CD4-positive, alpha-beta T cell (primary cell): ENCODE measurements around the gene MAP3K12. TPM values are rescaled to one million over a fixed set of nuclear protein-coding genes. Genes with fewer than 3 reads are reported as not detected.

Experiments used
- ATAC-seq: fragments of 200-7000 bp; cut with Tn5 transposase; one replicate; pipeline ENCODE4 v1.10.0; 2022; ENCODE audit warnings: mild to moderate bottlenecking; ENCODE audit not compliant: poor library complexity
- CTCF ChIA-PET: fragments of 350-600 bp; sonication (Branson Sonifier 250); formaldehyde crosslinking; loops from one replicate; lab custom pipeline; 2021; ENCODE audit warnings: antibody characterized with exemption, inconsistent platforms; lab: Charles Lee
- POLR2A ChIA-PET: fragments of 350-600 bp; sonication (Branson Sonifier 250); formaldehyde crosslinking; loops from one replicate; lab custom pipeline; 2021; ENCODE audit warnings: antibody characterized with exemption, inconsistent platforms; lab: Charles Lee
- DNase-seq, 14 experiments: peaks; one replicate each; pipeline ENCODE4 v3.0.0-alpha.2; 2013 to 2020; ENCODE audit warnings: mixed read lengths in 2 of 14
- H3K27ac ChIP-seq, 2 donors: one replicate each; pipeline versions ENCODE4 v1.5.1 to v1.7.0; 2013; ENCODE audit warnings: low read length in 2 of 2, low read depth in 1 of 2, mild to moderate bottlenecking in 1 of 2
- H3K27me3 ChIP-seq, 2 experiments: 1 replicate in 1 of 2; 2 replicates in 1 of 2; pipeline versions ENCODE4 v1.6.1 to v1.7.0; 2013; ENCODE audit warnings: low read length in 2 of 2, control low read depth in 1 of 2, mild to moderate bottlenecking in 1 of 2, moderate library complexity in 1 of 2; ENCODE audit not compliant: insufficient read depth in 2 of 2, control insufficient read depth in 1 of 2
- H3K36me3 ChIP-seq: one replicate; pipeline ENCODE4 v1.6.1; 2013; ENCODE audit warnings: low read length, control low read depth; ENCODE audit not compliant: insufficient read depth
- H3K4me1 ChIP-seq: one replicate; pipeline ENCODE4 v1.6.1; 2013; ENCODE audit warnings: low read length, control low read depth; ENCODE audit not compliant: insufficient read depth
- H3K4me3 ChIP-seq: one replicate; pipeline ENCODE4 v1.5.1; 2013; ENCODE audit warnings: mild to moderate bottlenecking, low read length, moderate library complexity
- H3K9me3 ChIP-seq, 2 experiments: 1 replicate in 1 of 2; 2 replicates in 1 of 2; pipeline versions ENCODE4 v1.6.1 to v1.7.0; 2013; ENCODE audit warnings: low read length in 2 of 2, mild to moderate bottlenecking in 2 of 2, control low read depth in 1 of 2, moderate library complexity in 1 of 2; ENCODE audit not compliant: control insufficient read depth in 1 of 2, insufficient read depth in 1 of 2
- H3K27ac Mint-ChIP-seq: one replicate; pipeline ENCODE4 v1.8.0; 2020; ENCODE audit warnings: mixed read lengths
- H3K27me3 Mint-ChIP-seq: one replicate; pipeline ENCODE4 v1.8.0; 2021; ENCODE audit warnings: mixed read lengths
- H3K36me3 Mint-ChIP-seq: one replicate; pipeline ENCODE4 v1.8.0; 2021; ENCODE audit warnings: low read depth, mixed read lengths
- H3K4me1 Mint-ChIP-seq: one replicate; pipeline ENCODE4 v1.8.0; 2021; ENCODE audit warnings: low read depth, mixed read lengths
- H3K4me3 Mint-ChIP-seq: one replicate; pipeline ENCODE4 v1.8.0; 2020; ENCODE audit warnings: mild to moderate bottlenecking, mixed read lengths
- H3K9me3 Mint-ChIP-seq: one replicate; pipeline ENCODE4 v1.8.0; 2020; ENCODE audit warnings: mixed read lengths
- CTCF ChIP-seq: fragments of 200-600 bp; IDR thresholded peaks from one replicate; pipeline ENCODE4 v1.8.0; 2022; ENCODE audit warnings: antibody characterized with exemption, mild to moderate bottlenecking
- intact Hi-C, 2 experiments: fragments of 100-400 bp; cut with DNase I in 1 of 2; cut with micrococcal nuclease in 1 of 2; formaldehyde crosslinking; loops; one replicate each; pipeline versions ENCODE4 v1.15.1 to v1.9.0; 2023 to 2025; cut with DNase I, micrococcal nuclease
- total RNA-seq, 174 experiments: library from RNA in 2 of 174; stranded (reverse) in 2 of 174; gene quantifications; one replicate each; pipeline ENCODE4 v1.2.3 and lab custom pipeline; 2021 to 2026

The MAP3K12 gene
- total RNA-seq, 2 experiments from 2014 or later: 12.6 to 15.2 TPM

- Histone ChIP-seq H3K4me1 (peaks cover 29% of the 10 kb centered on the region), H3K36me3 (no peaks in the 10 kb centered on the region), H3K4me3 (peak overlapping the region; percentile 69), H3K27me3 (no peaks in the 10 kb centered on the region), H3K27ac (peak overlapping the region; percentile 69 to 94), H3K9me3 (no peaks in the 10 kb centered on the region)
- peaks cover 50% of the 10 kb centered on the region for H3K4me1 Mint-ChIP-seq
- H3K36me3 Mint-ChIP-seq: peaks cover 15% of the 10 kb centered on the region
- ChIA-PET POLR2A (interaction anchor here (0.7 to 5.6 kb wide), 11 partner anchors 7 to 273 kb away, joined by 3 to 53 read pairs (median 5); partner anchors contain the start of genes MAP3K12, SP1 and TARBP2), CTCF (interaction anchor here (0.9 to 1.7 kb wide), 4 partner anchors 16 to 172 kb away, joined by 3 to 4 read pairs (median 4); partner anchors contain the start of gene AAAS)
- peak overlapping the region; percentile 92 for H3K4me3 Mint-ChIP-seq
- H3K27ac Mint-ChIP-seq: peak overlapping the region; percentile 92
- TF ChIP-seq CTCF: no peak
- ATAC-seq: peak; percentile 89
- H3K9me3 Mint-ChIP-seq: no peaks in the 10 kb centered on the region
- peak; percentile 69 to 94 (median 82) for DNase-seq
- no peaks in the 10 kb centered on the region for H3K27me3 Mint-ChIP-seq
- intact Hi-C loops: no loop called here
Measured at GRCh38 chr12:53492830-53493609, 6.2 kb downstream of the MAP3K12 start.

- Histone ChIP-seq H3K4me1 (peaks cover 27% of the 10 kb centered on the region), H3K36me3 (peaks cover 4% of the 10 kb centered on the region), H3K27ac (peak overlapping the region; percentile 69 to 94), H3K9me3 (no peaks in the 10 kb centered on the region), H3K27me3 (no peaks in the 10 kb centered on the region), H3K4me3 (no peak overlapping the region)
- Mint-ChIP-seq H3K9me3 (no peaks in the 10 kb centered on the region), H3K4me1 (peaks cover 45% of the 10 kb centered on the region), H3K36me3 (peaks cover 22% of the 10 kb centered on the region), H3K27ac (peak overlapping the region; percentile 92), H3K4me3 (peak overlapping the region; percentile 92), H3K27me3 (no peaks in the 10 kb centered on the region)
- CTCF ChIA-PET: interaction anchor here (0.6 to 1.4 kb wide), 3 partner anchors 10 to 71 kb away, joined by 4 read pairs; no protein-coding TSS in a partner anchor
- POLR2A ChIA-PET: interaction anchor here (1.0 to 5.6 kb wide), 5 partner anchors 8 to 113 kb away, joined by 3 to 53 read pairs (median 5); partner anchors contain the start of genes MAP3K12, SP1 and TARBP2
- ATAC-seq: no peak
- no peak for TF ChIP-seq CTCF
- intact Hi-C loops: no loop called here
- peak in 2 of 14 experiments; percentile 37 to 51 for DNase-seq
Measured at GRCh38 chr12:53492188-53492587, 7.1 kb downstream of the MAP3K12 start.

- Histone ChIP-seq H3K27ac (no peak overlapping the region), H3K36me3 (peaks cover 31% of the 10 kb centered on the region), H3K4me1 (peaks cover 27% of the 10 kb centered on the region), H3K27me3 (no peaks in the 10 kb centered on the region), H3K4me3 (no peak overlapping the region), H3K9me3 (no peaks in the 10 kb centered on the region)
- DNase-seq: no peak
- peaks cover 37% of the 10 kb centered on the region for H3K36me3 Mint-ChIP-seq
- H3K4me1 Mint-ChIP-seq: peaks cover 31% of the 10 kb centered on the region
- H3K9me3 Mint-ChIP-seq: no peaks in the 10 kb centered on the region
- no peaks in the 10 kb centered on the region for H3K27me3 Mint-ChIP-seq
- intact Hi-C loops: no loop called here
- H3K27ac Mint-ChIP-seq: peak overlapping the region; percentile 53
- CTCF ChIA-PET: interaction anchor here (1.4 to 1.9 kb wide), 2 partner anchors 11 to 19 kb away, joined by 4 to 5 read pairs; no protein-coding TSS in a partner anchor
- ATAC-seq: no peak
- peak overlapping the region; percentile 7 for H3K4me3 Mint-ChIP-seq
- no peak for TF ChIP-seq CTCF
- POLR2A ChIA-PET: interaction anchor here (0.6 to 5.6 kb wide), 5 partner anchors 11 to 87 kb away, joined by 3 to 53 read pairs (median 3); partner anchors contain the start of genes MAP3K12 and TARBP2
Measured at GRCh38 chr12:53489242-53489864, 9.9 kb downstream of the MAP3K12 start.
